Thyroid gland (tissue), 4 donors: ENCODE measurements around the gene DHRS12.

ENCODE experiments used
- POLR2A ChIP-seq, 2 donors: fragments of 450-650 bp; IDR thresholded peaks; one replicate each; pipeline ENCODE4 v1.6.1; 2017; ENCODE audit warnings: antibody characterized with exemption in 2 of 2, mild to moderate bottlenecking in 2 of 2, moderate library complexity in 1 of 2
- TF ChIP-seq, protein P1 (sequence below), 6 experiments: fragments of 200-600 bp in 3 of 6; fragments of 450-650 bp in 3 of 6; sonication (generic) in 3 of 6; IDR thresholded peaks; one replicate each; pipeline ENCODE4 v1.5.1; 2016 to 2019; ENCODE audit warnings: antibody characterized with exemption in 6 of 6, mild to moderate bottlenecking in 2 of 6, inconsistent platforms in 1 of 6, moderate library complexity in 1 of 6

GRCh38 chr13:51773515-51773914 lies 30.4 kb downstream of the DHRS12 start:
- TF ChIP-seq, protein P1, sequence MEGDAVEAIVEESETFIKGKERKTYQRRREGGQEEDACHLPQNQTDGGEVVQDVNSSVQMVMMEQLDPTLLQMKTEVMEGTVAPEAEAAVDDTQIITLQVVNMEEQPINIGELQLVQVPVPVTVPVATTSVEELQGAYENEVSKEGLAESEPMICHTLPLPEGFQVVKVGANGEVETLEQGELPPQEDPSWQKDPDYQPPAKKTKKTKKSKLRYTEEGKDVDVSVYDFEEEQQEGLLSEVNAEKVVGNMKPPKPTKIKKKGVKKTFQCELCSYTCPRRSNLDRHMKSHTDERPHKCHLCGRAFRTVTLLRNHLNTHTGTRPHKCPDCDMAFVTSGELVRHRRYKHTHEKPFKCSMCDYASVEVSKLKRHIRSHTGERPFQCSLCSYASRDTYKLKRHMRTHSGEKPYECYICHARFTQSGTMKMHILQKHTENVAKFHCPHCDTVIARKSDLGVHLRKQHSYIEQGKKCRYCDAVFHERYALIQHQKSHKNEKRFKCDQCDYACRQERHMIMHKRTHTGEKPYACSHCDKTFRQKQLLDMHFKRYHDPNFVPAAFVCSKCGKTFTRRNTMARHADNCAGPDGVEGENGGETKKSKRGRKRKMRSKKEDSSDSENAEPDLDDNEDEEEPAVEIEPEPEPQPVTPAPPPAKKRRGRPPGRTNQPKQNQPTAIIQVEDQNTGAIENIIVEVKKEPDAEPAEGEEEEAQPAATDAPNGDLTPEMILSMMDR (IDR thresholded peaks at IDR 0.05) = no peak
- no peak for TF ChIP-seq POLR2A (IDR thresholded peaks at IDR 0.05)
